Measurements from ENCODE around the gene SNRPB.
"Not testable (repeated sequence)": the region's sequence is repeated elsewhere in the genome, so short reads cannot be mapped to it uniquely, and the experiment has no call there.

Gene SNRPB

DNA sequence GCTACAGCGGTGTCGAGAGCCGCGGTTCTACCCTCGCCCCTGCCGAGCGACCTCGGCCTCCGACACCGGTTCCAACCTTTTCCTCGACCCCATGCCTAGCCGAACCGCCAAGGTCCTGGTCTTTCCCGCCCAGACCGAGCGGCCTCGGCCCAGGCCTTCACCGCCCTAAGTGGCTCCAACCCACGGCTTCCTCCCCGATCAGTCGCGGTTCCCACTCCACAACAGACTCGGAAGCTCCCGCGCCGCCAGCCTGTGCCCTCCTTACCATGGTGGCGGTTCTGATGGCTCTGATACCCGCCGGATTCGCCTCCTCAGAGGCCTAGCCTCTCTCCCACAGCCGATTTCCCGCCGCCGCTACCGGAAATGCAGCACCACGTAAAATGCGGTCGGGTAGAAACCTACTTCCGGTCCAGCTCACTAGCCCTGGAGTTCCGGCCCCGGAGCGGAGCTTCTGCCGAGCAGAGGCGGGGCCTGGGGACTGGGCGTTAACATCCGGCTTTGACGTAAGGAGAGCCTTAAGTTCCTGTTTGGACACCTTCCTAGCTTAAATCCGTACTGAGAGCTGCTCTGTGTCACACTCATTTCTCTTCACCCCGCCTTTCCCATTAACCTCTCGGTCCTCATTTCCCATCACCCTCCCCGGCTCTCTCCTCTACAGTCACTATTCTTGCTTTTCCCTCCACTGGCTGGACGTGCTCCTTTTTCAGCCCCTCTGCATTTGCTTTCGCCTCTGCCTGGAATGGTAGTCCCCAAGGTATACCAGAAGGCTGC, at the start of gene SNRPB:
Gene SNRPB, minus strand, starts transcription at position 367 of the 771 bp plus-strand sequence. Its CDS starts 99 bp downstream, at position 268.
- peak; percentile 99 for DNase-seq (ENCODE audit: low read depth)

DNA sequence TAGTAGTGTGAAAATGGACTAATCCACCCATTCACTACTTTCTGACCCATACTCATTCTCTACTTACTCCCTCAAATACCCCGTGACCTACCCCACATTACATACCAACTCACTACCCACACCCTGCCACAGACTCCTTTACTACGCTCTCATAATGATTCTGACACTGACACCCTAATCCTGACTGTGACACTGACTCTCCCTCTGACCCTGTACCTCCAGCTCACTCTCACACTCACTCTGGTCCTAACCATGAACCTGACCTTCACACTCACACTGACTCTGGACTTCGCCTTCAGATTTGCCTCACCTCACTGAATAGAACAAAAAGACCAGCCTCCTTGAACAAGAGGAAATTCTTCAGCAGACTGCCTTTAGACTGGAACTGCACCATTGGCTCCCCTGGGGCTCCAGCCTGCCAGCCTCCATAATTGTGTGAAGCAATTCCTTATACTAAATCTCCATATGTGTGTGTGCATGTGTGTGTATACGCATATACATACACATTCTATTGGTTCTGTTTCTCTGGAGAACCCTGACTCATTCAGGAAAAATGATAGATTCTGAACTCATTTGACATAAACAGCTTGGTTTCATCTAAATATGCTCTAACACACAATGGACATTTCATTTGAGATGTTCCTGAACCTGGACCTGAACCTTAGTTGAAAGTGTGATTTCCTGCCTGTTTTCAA, 48.7 kb upstream of the SNRPB start:
- peak; percentile 68 for DNase-seq (ENCODE audit: low read depth)

- no peak for DNase-seq (ENCODE audit: low read depth)
Observed at GRCh38 chr20:2518558-2518957, 48.0 kb upstream of the SNRPB start.

- no peak for DNase-seq (ENCODE audit: low read depth)
Observed at GRCh38 chr20:2518096-2518495, 47.5 kb upstream of the SNRPB start.

GRCh38 chr20:2516399-2516798, 45.8 kb upstream of the SNRPB start:
- no peak for DNase-seq (ENCODE audit: low read depth)

DNA sequence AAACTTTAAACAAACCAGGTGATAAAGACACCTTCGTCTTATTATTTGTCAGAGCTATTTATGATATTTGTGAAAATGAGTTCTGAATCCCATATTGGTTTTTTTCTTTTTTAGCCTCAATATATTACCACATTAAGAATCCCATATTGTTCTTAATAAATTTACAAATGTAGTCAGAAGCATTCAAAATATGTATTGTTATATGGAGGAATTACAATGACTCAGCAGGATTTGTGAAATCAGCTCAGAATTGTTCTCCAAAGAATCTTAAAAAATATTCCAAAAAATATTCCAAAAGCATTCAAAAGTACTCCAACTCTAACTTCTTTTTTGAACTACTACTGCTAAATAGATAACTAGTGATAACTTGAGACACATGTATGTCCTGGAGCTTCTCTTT, 44.6 kb upstream of the SNRPB start:
- peak; percentile 30 for DNase-seq (ENCODE audit: low read depth)

GRCh38 chr20:2509794-2510193, 39.2 kb upstream of the SNRPB start:
- DNase-seq (ENCODE audit: low read depth): no peak

DNA sequence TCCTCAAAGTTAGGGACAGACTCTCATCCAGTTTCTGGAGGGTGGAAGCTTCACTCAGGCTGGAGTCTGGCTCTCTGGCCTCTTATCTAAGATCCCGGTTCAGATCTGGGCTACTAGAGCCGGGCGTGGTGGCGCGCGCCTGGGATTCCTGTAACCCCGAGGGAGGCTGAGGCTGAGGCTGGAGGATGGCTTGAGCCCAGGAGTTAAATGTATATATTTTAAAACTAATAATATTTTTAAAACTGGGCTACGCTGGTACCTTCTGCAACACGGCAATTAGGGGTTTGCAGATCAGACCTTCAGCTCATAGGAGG, 38.8 kb upstream of the SNRPB start:
- DNase-seq (ENCODE audit: low read depth): no peak

DNA sequence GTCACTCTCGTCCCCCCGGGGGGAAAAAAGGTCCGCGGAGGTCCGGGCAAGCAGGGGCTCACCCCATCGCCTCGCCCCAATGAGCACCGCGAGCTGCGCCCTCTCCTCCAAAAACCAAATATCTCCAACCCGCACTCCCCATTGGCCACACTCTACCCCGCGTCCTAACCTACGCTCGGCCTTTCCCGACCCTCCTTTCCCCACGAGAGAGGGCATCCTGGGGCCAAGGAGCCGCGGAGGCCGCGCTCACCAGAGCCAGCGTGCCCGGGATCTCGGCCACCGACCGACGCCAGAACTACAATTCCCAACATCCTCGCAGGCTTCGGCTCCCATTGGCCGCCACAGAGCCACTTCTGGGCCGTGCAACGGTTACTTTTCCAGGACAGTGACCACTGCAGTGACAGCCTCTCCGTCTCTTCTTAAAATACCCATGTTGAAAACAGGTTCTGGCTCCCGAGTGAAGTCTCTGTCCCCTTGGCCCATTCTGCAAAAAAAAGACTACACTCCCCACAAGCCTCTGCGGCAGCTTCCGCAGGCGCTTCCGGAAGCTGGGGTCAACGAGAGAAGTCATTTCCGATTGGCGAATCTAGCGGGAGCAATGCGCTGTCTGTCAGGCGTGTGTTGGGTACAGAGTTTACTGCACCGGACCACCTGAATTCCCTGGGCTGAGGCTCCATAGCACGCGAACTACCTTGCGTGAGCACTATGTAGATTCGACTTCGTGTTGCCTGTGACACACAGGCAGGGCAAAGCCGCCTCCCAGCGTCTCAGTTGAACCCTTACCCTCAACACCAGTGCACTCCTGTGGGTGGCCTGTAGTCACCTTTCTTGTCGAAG, 38.3 kb upstream of the SNRPB start, which contains the start of gene ZNF343:
Gene ZNF343, minus strand, starts transcription at position 285 of the 837 bp plus-strand sequence. CDS start 15,020 bp downstream, outside the sequence.
- peak; percentile 74 for DNase-seq (ENCODE audit: low read depth)

- no peak for DNase-seq (ENCODE audit: low read depth)
Observed at GRCh38 chr20:2507875-2508630, 37.5 kb upstream of the SNRPB start.

- DNase-seq (ENCODE audit: low read depth): no peak
Observed at GRCh38 chr20:2507464-2507863, 36.9 kb upstream of the SNRPB start.

- not testable (repeated sequence) for DNase-seq (ENCODE audit: low read depth)
Observed at GRCh38 chr20:2506426-2506825, 35.8 kb upstream of the SNRPB start.

DNA sequence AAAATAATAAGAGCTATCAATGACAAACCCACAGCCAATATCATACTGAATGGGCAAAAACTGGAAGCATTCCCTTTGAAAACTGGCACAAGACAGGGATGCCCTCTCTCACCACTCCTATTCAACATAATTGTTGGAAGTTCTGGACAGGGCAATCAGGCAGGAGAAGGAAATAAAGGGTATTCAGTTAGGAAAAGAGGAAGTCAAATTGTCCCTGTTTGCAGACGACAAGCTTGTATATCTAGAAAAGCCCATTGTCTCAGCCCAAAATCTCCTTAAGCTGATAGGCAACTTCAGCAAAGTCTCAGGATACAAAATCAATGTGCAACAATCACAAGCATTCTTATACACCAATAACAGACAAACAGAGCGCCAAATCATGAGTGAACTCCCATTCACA, 34.2 kb upstream of the SNRPB start:
- not testable (repeated sequence) for DNase-seq (ENCODE audit: low read depth)

- not testable (repeated sequence) for DNase-seq (ENCODE audit: low read depth)
Observed at GRCh38 chr20:2502808-2503384, 32.3 kb upstream of the SNRPB start.

DNA sequence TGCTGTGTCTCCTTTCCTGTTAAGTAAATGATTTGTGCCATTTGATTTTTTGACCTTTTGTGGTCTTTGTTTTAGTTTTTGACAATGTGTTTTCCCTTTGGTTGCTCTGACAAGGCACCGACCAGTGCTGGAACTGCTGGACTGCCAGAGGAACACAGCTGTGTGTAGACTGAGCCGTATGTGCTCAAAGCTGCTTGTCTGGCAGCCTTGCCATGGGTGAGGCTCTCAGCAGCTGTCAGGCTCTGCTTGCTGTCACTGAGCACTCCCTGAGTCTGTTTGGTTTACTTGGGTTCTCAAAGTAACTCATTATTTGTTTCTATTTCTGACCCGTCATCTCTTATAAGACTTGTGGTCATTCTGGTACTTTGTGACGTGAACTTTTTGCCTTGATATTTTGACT, 15.1 kb upstream of the SNRPB start:
- no peak for DNase-seq (ENCODE audit: low read depth)

DNA sequence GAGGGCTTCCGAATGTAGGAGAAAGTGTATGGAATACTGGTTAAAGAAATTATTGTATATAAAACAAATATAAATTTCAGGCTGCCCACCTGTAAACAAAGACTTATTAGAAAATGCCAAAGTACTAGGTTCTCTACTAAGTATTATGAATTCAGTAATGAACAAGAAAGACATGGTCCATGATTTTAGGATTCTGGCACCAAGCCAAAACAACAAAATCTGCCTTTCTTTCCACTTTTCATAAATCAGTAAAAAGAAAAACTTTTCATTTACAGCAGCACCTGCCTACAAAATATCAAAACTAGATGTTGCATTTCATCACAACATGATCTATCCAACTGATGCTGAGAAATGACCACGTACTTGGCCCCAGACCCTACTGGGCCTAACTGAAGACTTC, 14.5 kb upstream of the SNRPB start:
- no peak for DNase-seq (ENCODE audit: low read depth)

DNA sequence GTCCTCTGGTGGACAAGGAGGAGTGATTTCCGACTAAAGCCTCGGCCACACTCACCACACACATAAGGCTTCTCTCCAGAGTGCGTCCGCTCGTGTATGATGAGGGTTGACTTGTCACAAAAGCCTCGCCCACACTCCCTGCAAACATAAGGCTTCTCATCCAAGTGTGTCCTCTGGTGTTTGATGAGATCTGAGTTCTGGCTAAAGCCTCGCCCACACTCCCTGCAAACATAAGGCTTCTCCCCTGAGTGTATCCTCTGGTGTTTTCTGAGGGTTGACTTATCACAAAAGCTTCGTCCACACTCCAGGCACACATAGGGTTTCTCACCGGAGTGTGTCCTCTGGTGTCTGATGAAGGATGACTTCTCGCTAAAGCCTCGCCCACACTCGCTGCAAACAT, 12.9 kb upstream of the SNRPB start:
- DNase-seq (ENCODE audit: low read depth): no peak

DNA sequence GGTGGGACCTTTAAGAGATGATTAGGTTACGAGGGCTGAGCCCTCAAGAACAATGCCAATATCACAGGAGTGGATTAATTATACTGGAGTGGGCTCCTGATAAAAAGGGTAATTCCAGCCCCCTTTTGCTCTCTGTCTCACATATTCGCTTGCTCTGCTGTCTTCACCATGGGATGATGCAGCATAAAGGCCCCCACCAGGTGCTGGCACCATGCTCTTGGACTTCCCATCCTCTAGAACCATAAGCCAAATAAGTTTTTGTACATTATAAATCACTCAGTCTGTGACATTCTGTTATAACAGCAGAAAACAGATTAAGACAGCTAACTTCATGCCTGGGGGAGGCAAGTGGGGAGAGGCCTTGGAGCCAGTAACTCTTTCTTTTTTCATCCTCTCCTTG, 9.8 kb upstream of the SNRPB start:
- no peak for DNase-seq (ENCODE audit: low read depth)

GRCh38 chr20:2476742-2477615, 6.4 kb upstream of the SNRPB start:
- no peak for DNase-seq (ENCODE audit: low read depth)
